Tibial nerve (tissue), 4 donors: ENCODE data around the gene ARHGAP15.

Source experiments
- EP300 ChIP-seq, 2 donors: sonication (generic); formaldehyde crosslinking; IDR thresholded peaks; one replicate each; pipeline ENCODE4 v1.6.1; 2017; ENCODE audit warnings: antibody characterized with exemption in 2 of 2, mild to moderate bottlenecking in 1 of 2
- TF ChIP-seq, protein P1 (sequence below), 5 experiments: fragments of 200-600 bp in 3 of 5; fragments of 450-650 bp in 2 of 5; sonication (generic) in 3 of 5; IDR thresholded peaks; one replicate each; pipeline ENCODE4 v1.5.1; 2016 to 2019; ENCODE audit warnings: antibody characterized with exemption in 5 of 5, mild to moderate bottlenecking in 3 of 5, moderate library complexity in 2 of 5

DNA sequence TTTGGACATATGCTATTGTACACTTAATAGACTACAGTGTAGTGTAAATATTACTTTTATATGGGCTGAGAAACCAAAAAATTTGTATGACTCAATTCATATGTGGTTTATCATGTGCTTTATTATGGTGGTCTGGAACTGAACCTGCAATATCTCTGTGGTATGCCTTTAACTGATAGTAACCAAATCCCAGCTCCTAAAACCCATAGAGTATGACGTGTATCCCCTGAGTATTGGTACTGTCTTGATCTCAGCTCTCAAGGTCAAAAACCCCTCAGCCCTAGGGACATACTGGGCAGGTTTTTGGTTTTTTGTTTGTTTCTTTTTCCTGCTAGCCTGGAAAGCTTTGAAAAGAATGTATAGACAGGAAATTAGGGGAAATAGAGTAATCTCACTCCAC, 42.2 kb upstream of the ARHGAP15 start:
- TF ChIP-seq, protein P1, sequence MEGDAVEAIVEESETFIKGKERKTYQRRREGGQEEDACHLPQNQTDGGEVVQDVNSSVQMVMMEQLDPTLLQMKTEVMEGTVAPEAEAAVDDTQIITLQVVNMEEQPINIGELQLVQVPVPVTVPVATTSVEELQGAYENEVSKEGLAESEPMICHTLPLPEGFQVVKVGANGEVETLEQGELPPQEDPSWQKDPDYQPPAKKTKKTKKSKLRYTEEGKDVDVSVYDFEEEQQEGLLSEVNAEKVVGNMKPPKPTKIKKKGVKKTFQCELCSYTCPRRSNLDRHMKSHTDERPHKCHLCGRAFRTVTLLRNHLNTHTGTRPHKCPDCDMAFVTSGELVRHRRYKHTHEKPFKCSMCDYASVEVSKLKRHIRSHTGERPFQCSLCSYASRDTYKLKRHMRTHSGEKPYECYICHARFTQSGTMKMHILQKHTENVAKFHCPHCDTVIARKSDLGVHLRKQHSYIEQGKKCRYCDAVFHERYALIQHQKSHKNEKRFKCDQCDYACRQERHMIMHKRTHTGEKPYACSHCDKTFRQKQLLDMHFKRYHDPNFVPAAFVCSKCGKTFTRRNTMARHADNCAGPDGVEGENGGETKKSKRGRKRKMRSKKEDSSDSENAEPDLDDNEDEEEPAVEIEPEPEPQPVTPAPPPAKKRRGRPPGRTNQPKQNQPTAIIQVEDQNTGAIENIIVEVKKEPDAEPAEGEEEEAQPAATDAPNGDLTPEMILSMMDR (IDR thresholded peaks at IDR 0.05) = no peak
- no peak for TF ChIP-seq EP300 (IDR thresholded peaks at IDR 0.05)
